GM19455 (cell line): ENCODE measurements around the gene TAC3.

Source experiments
- ATAC-seq: cut with Tn5 transposase; IDR thresholded peaks from one replicate; pipeline ENCODE4 v1.9.1; 2021; ENCODE audit not compliant: unreplicated experiment

Gene TAC3

GRCh38 chr12:57006809-57007475, 9.4 kb downstream of the TAC3 start:
- ATAC-seq = no peak

GRCh38 chr12:57005980-57006808, 10.1 kb downstream of the TAC3 start, which contains the start of gene ZBTB39:
Gene ZBTB39, minus strand, starts transcription at chr12:57006546. Its CDS starts 1,629 bp downstream, at chr12:57004917.
- ATAC-seq = peak; percentile 60

GRCh38 chr12:57004651-57005050, 11.7 kb downstream of the TAC3 start:
- ATAC-seq = no peak

GRCh38 chr12:57003395-57003794, 12.9 kb downstream of the TAC3 start:
- ATAC-seq = no peak

GRCh38 chr12:57001448-57001906, 14.9 kb downstream of the TAC3 start:
- ATAC-seq = no peak

GRCh38 chr12:57000393-57000792, 15.9 kb downstream of the TAC3 start:
- ATAC-seq = no peak

GRCh38 chr12:56999456-56999855, 16.9 kb downstream of the TAC3 start:
- no peak for ATAC-seq

- peak; percentile 71 for ATAC-seq
Observed at GRCh38 chr12:56998981-56999380, 17.3 kb downstream of the TAC3 start.

- no peak for ATAC-seq
Observed at GRCh38 chr12:56998316-56998715, 18.0 kb downstream of the TAC3 start.

- ATAC-seq = no peak
Observed at GRCh38 chr12:56996793-56997545, 19.4 kb downstream of the TAC3 start.

- no peak for ATAC-seq
Observed at GRCh38 chr12:56995930-56996496, 20.3 kb downstream of the TAC3 start.

GRCh38 chr12:56995201-56995929, 21.0 kb downstream of the TAC3 start:
- no peak for ATAC-seq

- no peak for ATAC-seq
Observed at GRCh38 chr12:56994231-56994746, 22.0 kb downstream of the TAC3 start.

GRCh38 chr12:56993346-56993745, 23.0 kb downstream of the TAC3 start:
- no peak for ATAC-seq

GRCh38 chr12:56991319-56992246, 24.7 kb downstream of the TAC3 start:
- no peak for ATAC-seq

GRCh38 chr12:56990648-56991318, 25.5 kb downstream of the TAC3 start:
- no peak for ATAC-seq

- no peak for ATAC-seq
Observed at GRCh38 chr12:56989861-56990610, 26.3 kb downstream of the TAC3 start.

GRCh38 chr12:56988207-56988739, 28.1 kb downstream of the TAC3 start:
- no peak for ATAC-seq
